ENCODE data around the gene POTEF. TPM values are rescaled to one million over a fixed set of nuclear protein-coding genes. Genes with fewer than 3 reads are reported as not detected.
"Not testable (repeated sequence)": the region's sequence is repeated elsewhere in the genome, so short reads cannot be mapped to it uniquely, and the experiment has no call there.

Gene POTEF
- total RNA-seq, 1 experiment from 2014 or later = 10.5 TPM

GRCh38 chr2:130127726-130128125 is 1.3 kb downstream of the POTEF start:
- H2BK12ac ChIP-seq (ENCODE audit: insufficient read length, low read depth, low read length); H3K56ac ChIP-seq (ENCODE audit: insufficient read length, low read depth, low read length); H4K91ac ChIP-seq (ENCODE audit: insufficient read length, low read depth, low read length); H2AFZ ChIP-seq (ENCODE audit: low read length); H3K27me3 Mint-ChIP-seq (ENCODE audit: low read depth); H3K27ac Mint-ChIP-seq; H3K9ac ChIP-seq (ENCODE audit: extremely low read depth, insufficient read length, low read length); H2BK20ac ChIP-seq (ENCODE audit: low read depth, low read length, poor library complexity, severe bottlenecking); H3K23me2 ChIP-seq (ENCODE audit: insufficient read length, low read depth, low read length, poor library complexity, severe bottlenecking); H3K4me1 Mint-ChIP-seq; H2BK15ac ChIP-seq (ENCODE audit: low read depth, low read length); H3K23ac ChIP-seq (ENCODE audit: insufficient read length, low read depth, low read length); H3K79me1 ChIP-seq (ENCODE audit: insufficient read depth, low read depth, low read length, poor library complexity, severe bottlenecking); H4K20me1 ChIP-seq (ENCODE audit: control insufficient read depth, insufficient read depth, insufficient read length); H3K14ac ChIP-seq (ENCODE audit: insufficient read depth, low read length); H3K4me1 ChIP-seq (ENCODE audit: insufficient read depth, low read length); DNase-seq; H3K9me3 ChIP-seq (ENCODE audit: control insufficient read depth, low read depth, low read length); H4K5ac ChIP-seq (ENCODE audit: insufficient read length, low read depth, low read length); H3K4me2 ChIP-seq (ENCODE audit: insufficient read depth, insufficient read length, low read length); H3T11ph ChIP-seq (ENCODE audit: low read length); H2BK5ac ChIP-seq (ENCODE audit: insufficient read length, low read length); H2BK120ac ChIP-seq (ENCODE audit: low read depth, low read length, poor library complexity, severe bottlenecking); H4K8ac ChIP-seq (replicated peaks; ENCODE audit: insufficient read length, low read depth, low read length); H3K36me3 Mint-ChIP-seq (ENCODE audit: insufficient read depth in 1 of 3, low read depth in 3 of 3); H3K27ac ChIP-seq (ENCODE audit: insufficient read length, low read depth, low read length); H3K27me3 ChIP-seq (ENCODE audit: insufficient read depth, low read length); H3K18ac ChIP-seq (ENCODE audit: insufficient read length, low read depth, low read length); H3K79me2 ChIP-seq (ENCODE audit: insufficient read depth, low read length); H3K9me3 Mint-ChIP-seq; H2AK5ac ChIP-seq (ENCODE audit: insufficient read length, low read length); H3K4ac ChIP-seq (ENCODE audit: low read depth, low read length): not testable (repeated sequence)
- no CpG with 5 or more reads among the region's 9 CpGs for WGBS (ENCODE audit: extremely low coverage, insufficient read length, low lambda C conversion rate)
- peak overlapping the region in 1 of 2 experiments; percentile 93; a peak in 2 of 5 replicates for H3K4me3 Mint-ChIP-seq

- H2AFZ ChIP-seq (ENCODE audit: low read length); H3K4me1 Mint-ChIP-seq; H4K20me1 ChIP-seq (ENCODE audit: control insufficient read depth, insufficient read depth, insufficient read length); H2AK5ac ChIP-seq (ENCODE audit: insufficient read length, low read length); H3K18ac ChIP-seq (ENCODE audit: insufficient read length, low read depth, low read length); H3K23ac ChIP-seq (ENCODE audit: insufficient read length, low read depth, low read length); H2BK120ac ChIP-seq (ENCODE audit: low read depth, low read length, poor library complexity, severe bottlenecking); H2BK15ac ChIP-seq (ENCODE audit: low read depth, low read length); H3K79me2 ChIP-seq (ENCODE audit: insufficient read depth, low read length); H2BK20ac ChIP-seq (ENCODE audit: low read depth, low read length, poor library complexity, severe bottlenecking); H4K8ac ChIP-seq (replicated peaks; ENCODE audit: insufficient read length, low read depth, low read length); H3K27ac ChIP-seq (ENCODE audit: insufficient read length, low read depth, low read length); H2BK5ac ChIP-seq (ENCODE audit: insufficient read length, low read length); H3K4me3 Mint-ChIP-seq; H3K27me3 Mint-ChIP-seq (ENCODE audit: low read depth); H3K4me1 ChIP-seq (ENCODE audit: insufficient read depth, low read length); H3K4me2 ChIP-seq (ENCODE audit: insufficient read depth, insufficient read length, low read length); H3K9ac ChIP-seq (ENCODE audit: extremely low read depth, insufficient read length, low read length); H3K27me3 ChIP-seq (ENCODE audit: insufficient read depth, low read length); H3K23me2 ChIP-seq (ENCODE audit: insufficient read length, low read depth, low read length, poor library complexity, severe bottlenecking); H3K36me3 Mint-ChIP-seq (ENCODE audit: insufficient read depth in 1 of 3, low read depth in 3 of 3); H2BK12ac ChIP-seq (ENCODE audit: insufficient read length, low read depth, low read length); H3K14ac ChIP-seq (ENCODE audit: insufficient read depth, low read length); H3K4ac ChIP-seq (ENCODE audit: low read depth, low read length); H3K9me3 Mint-ChIP-seq; H3K79me1 ChIP-seq (ENCODE audit: insufficient read depth, low read depth, low read length, poor library complexity, severe bottlenecking); H3K27ac Mint-ChIP-seq; H4K5ac ChIP-seq (ENCODE audit: insufficient read length, low read depth, low read length); H3K9me3 ChIP-seq (ENCODE audit: control insufficient read depth, low read depth, low read length); H3T11ph ChIP-seq (ENCODE audit: low read length); H4K91ac ChIP-seq (ENCODE audit: insufficient read length, low read depth, low read length); DNase-seq; H3K56ac ChIP-seq (ENCODE audit: insufficient read length, low read depth, low read length): not testable (repeated sequence)
- WGBS (ENCODE audit: extremely low coverage, insufficient read length, low lambda C conversion rate) = no CpG with 5 or more reads among the region's 45 CpGs
Observed at GRCh38 chr2:130120924-130121323, 8.1 kb downstream of the POTEF start.

Measured in H9 (cell line).